Fibroblast of villous mesenchyme (primary cell): Measurements from ENCODE around the gene MT1G. TPM values are rescaled to one million over a fixed set of nuclear protein-coding genes. Genes with fewer than 3 reads are reported as not detected.
A peak's percentile ranks its signal among the peaks of the same experiment; 100 is the strongest.

Experiments used
- DNase-seq: peaks from one replicate; pipeline ENCODE4 v3.0.0-alpha.2; 2010; ENCODE audit warnings: low read depth
- H3K4me3 ChIP-seq: 2 replicates; pipeline ENCODE4 v1.5.1; 2011; ENCODE audit warnings: low read depth, mild to moderate bottlenecking, low read length
- CTCF ChIP-seq: IDR thresholded peaks from 2 replicates; pipeline ENCODE4 v1.5.1; 2012; ENCODE audit warnings: low read depth, mild to moderate bottlenecking, low read length; ENCODE audit not compliant: insufficient read depth
- total RNA-seq: library from RNA; depleted of rRNA; stranded (reverse); fragments of >200 nt; gene quantifications from 2 replicates; pipeline ENCODE4 v1.2.3, GENCODE V29; 2012

The MT1G gene
- total RNA-seq, 1 donor = not detected

- no peak for TF ChIP-seq CTCF
- H3K4me3 ChIP-seq = peak overlapping the region; percentile 32
- DNase-seq = no peak
Observed at GRCh38 chr16:56634715-56635440, 33.0 kb downstream of the MT1G start.

- no peak for TF ChIP-seq CTCF
- DNase-seq = no peak
- no peak overlapping the region for H3K4me3 ChIP-seq
Observed at GRCh38 chr16:56633535-56633934, 34.3 kb downstream of the MT1G start.

GRCh38 chr16:56632848-56633365 is 35.0 kb downstream of the MT1G start:
- peak overlapping the region; percentile 46 for H3K4me3 ChIP-seq
- no peak for DNase-seq
- no peak for TF ChIP-seq CTCF

- peak within 1 kb of the TSS; percentile 46 for H3K4me3 ChIP-seq
- TF ChIP-seq CTCF = no peak
- no peak for DNase-seq
Observed at GRCh38 chr16:56632156-56632847, 35.6 kb downstream of the MT1G start, which contains the start of gene MT1M. Gene MT1M (plus strand): TSS chr16:56632659. CDS start chr16:56632732, 73 bp downstream.

- DNase-seq = no peak
- TF ChIP-seq CTCF = no peak
- peak overlapping the region; percentile 46 for H3K4me3 ChIP-seq
Observed at GRCh38 chr16:56631832-56632155, 36.1 kb downstream of the MT1G start.

- DNase-seq = no peak
- no peak overlapping the region for H3K4me3 ChIP-seq
- no peak for TF ChIP-seq CTCF
Observed at GRCh38 chr16:56631197-56631596, 36.7 kb downstream of the MT1G start.

- no peak overlapping the region for H3K4me3 ChIP-seq
- no peak for DNase-seq
- TF ChIP-seq CTCF = no peak
Observed at GRCh38 chr16:56630134-56630533, 37.7 kb downstream of the MT1G start.
